Small intestine (tissue), 7 donors: Measurements from ENCODE around the gene TEDC2. TPM values are rescaled to one million over a fixed set of nuclear protein-coding genes. Genes with fewer than 3 reads are reported as not detected.

Source experiments
- DNase-seq, 2 donors: peaks; one replicate each; pipeline versions ENCODE4 v3.0.0 to v3.0.0-alpha.2; 2013
- FAIRE-seq: peaks from 2 replicates; lab custom pipeline; 2012; peaks lifted over from hg19 to GRCh38; lab: Jason Lieb, UNC
- H3K27ac ChIP-seq, 3 donors: one replicate each; pipeline ENCODE4 v1.5.1; 2013; ENCODE audit warnings: low read length in 2 of 3, mild to moderate bottlenecking in 2 of 3, control low read depth in 1 of 3, inconsistent platforms in 1 of 3, low read depth in 1 of 3, moderate library complexity in 1 of 3
- H3K27me3 ChIP-seq, 3 donors: one replicate each; pipeline ENCODE4 v1.6.1; 2013; ENCODE audit warnings: low read length in 3 of 3, inconsistent platforms in 1 of 3; ENCODE audit not compliant: control insufficient read depth in 3 of 3, insufficient read depth in 3 of 3
- H3K36me3 ChIP-seq, 3 donors: one replicate each; pipeline ENCODE4 v1.6.1; 2013; ENCODE audit warnings: low read length in 3 of 3, inconsistent platforms in 1 of 3, low read depth in 1 of 3, mild to moderate bottlenecking in 1 of 3, moderate library complexity in 1 of 3; ENCODE audit not compliant: control insufficient read depth in 3 of 3, insufficient read depth in 2 of 3
- H3K4me1 ChIP-seq, 3 donors: one replicate each; pipeline ENCODE4 v1.6.1; 2013; ENCODE audit warnings: low read length in 2 of 3, inconsistent platforms in 1 of 3, low read depth in 1 of 3, mild to moderate bottlenecking in 1 of 3, moderate library complexity in 1 of 3; ENCODE audit not compliant: control insufficient read depth in 3 of 3, insufficient read depth in 2 of 3
- H3K4me3 ChIP-seq, 3 donors: one replicate each; pipeline ENCODE4 v1.5.1; 2013; ENCODE audit warnings: low read length in 3 of 3, control low read depth in 1 of 3, inconsistent platforms in 1 of 3, low read depth in 1 of 3, mild to moderate bottlenecking in 1 of 3, moderate library complexity in 1 of 3
- H3K9me3 ChIP-seq, 2 donors: one replicate each; pipeline ENCODE4 v1.6.1; 2013; ENCODE audit warnings: low read depth in 1 of 2, low read length in 1 of 2; ENCODE audit not compliant: control insufficient read depth in 2 of 2, insufficient read depth in 1 of 2
- WGBS, 3 donors: extraction: QIAGEN DNeasy Blood & Tissue Kit; methylation state at CpG; one replicate each; pipeline ENCODE4 v1.1.7; 2013; 5-methylcytosine and 5-hydroxymethylcytosine counted together
- polyA plus RNA-seq, 4 donors: library from polyadenylated mRNA; stranded (reverse) in 3 of 4; unstranded in 1 of 4; fragments of 200-250 nt in 3 of 4; fragments of 120-200 nt in 1 of 4; gene quantifications; one replicate each; pipeline versions ENCODE4 v1.2.1 to v1.2.3, GENCODE V29; 2013
- donor health status: healthy with polysubstance abuse.
- donor health status: control.
- donor health status: control.
- donor health status: Bipolar disorder and iron deficiency.
- donor health status: healthy.

TEDC2 gene
- polyA plus RNA-seq, 4 donors = 0.67 to 7.7 (median 3.0) TPM

GRCh38 chr16:2496223-2497115 is 36.6 kb downstream of the TEDC2 start:
- no peaks in the 10 kb centered on the region for H3K9me3 ChIP-seq
- no peak overlapping the region for H3K27ac ChIP-seq
- H3K27me3 ChIP-seq = no peaks in the 10 kb centered on the region
- 95 to 96% (median 95%) methylated on average over 62 of the region's 62 CpGs for WGBS, 3 donors
- H3K4me1 ChIP-seq = peaks cover 0 to 7% (median 0%) of the 10 kb centered on the region in 3 donors
- no peak for FAIRE-seq
- H3K4me3 ChIP-seq = no peak overlapping the region
- peaks cover 0 to 65% (median 3%) of the 10 kb centered on the region in 3 donors for H3K36me3 ChIP-seq
- DNase-seq = no peak

GRCh38 chr16:2497116-2497630 is 37.3 kb downstream of the TEDC2 start:
- DNase-seq = no peak
- 56 to 65% (median 58%) methylated on average over 21 of the region's 21 CpGs for WGBS, 3 donors
- no peaks in the 10 kb centered on the region for H3K27me3 ChIP-seq
- H3K27ac ChIP-seq = no peak overlapping the region
- H3K36me3 ChIP-seq = peaks cover 0 to 71% (median 3%) of the 10 kb centered on the region in 3 donors
- H3K9me3 ChIP-seq = no peaks in the 10 kb centered on the region
- FAIRE-seq = no peak
- H3K4me3 ChIP-seq = no peak overlapping the region
- peaks cover 0 to 14% (median 0%) of the 10 kb centered on the region in 3 donors for H3K4me1 ChIP-seq

GRCh38 chr16:2497695-2498484 is 38.0 kb downstream of the TEDC2 start:
- DNase-seq (no peak), FAIRE-seq (no peak)
- H3K36me3 ChIP-seq = peaks cover 0 to 69% (median 3%) of the 10 kb centered on the region in 3 donors
- WGBS, 3 donors = 83 to 92% (median 89%) methylated on average over 26 of the region's 26 CpGs
- no peak overlapping the region for H3K27ac ChIP-seq
- H3K9me3 ChIP-seq = no peaks in the 10 kb centered on the region
- no peak overlapping the region for H3K4me3 ChIP-seq
- H3K27me3 ChIP-seq = no peaks in the 10 kb centered on the region
- peaks cover 0 to 16% (median 0%) of the 10 kb centered on the region in 3 donors for H3K4me1 ChIP-seq

- peaks cover 0 to 66% (median 3%) of the 10 kb centered on the region in 3 donors for H3K36me3 ChIP-seq
- H3K27me3 ChIP-seq = no peaks in the 10 kb centered on the region
- H3K27ac ChIP-seq = no peak overlapping the region
- peaks cover 0 to 21% (median 0%) of the 10 kb centered on the region in 3 donors for H3K4me1 ChIP-seq
- no peak for FAIRE-seq
- H3K9me3 ChIP-seq = no peaks in the 10 kb centered on the region
- DNase-seq = no peak
- 88 to 92% (median 90%) methylated on average over 13 to 15 of the region's 15 CpGs for WGBS, 3 donors
- no peak overlapping the region for H3K4me3 ChIP-seq
Measured at GRCh38 chr16:2498531-2499253, 38.8 kb downstream of the TEDC2 start.

- Histone ChIP-seq H3K4me1 (peaks cover 0 to 21% (median 0%) of the 10 kb centered on the region in 3 donors), H3K4me3 (no peak overlapping the region), H3K9me3 (no peaks in the 10 kb centered on the region), H3K27me3 (no peaks in the 10 kb centered on the region), H3K36me3 (peaks cover 0 to 65% (median 3%) of the 10 kb centered on the region in 3 donors), H3K27ac (no peak overlapping the region)
- 86 to 98% (median 91%) methylated on average over 6 of the region's 6 CpGs for WGBS, 3 donors
- DNase-seq (no peak), FAIRE-seq (no peak)
Measured at GRCh38 chr16:2499454-2499853, 39.5 kb downstream of the TEDC2 start.

GRCh38 chr16:2499890-2500429 is 40.1 kb downstream of the TEDC2 start:
- H3K4me3 ChIP-seq = no peak overlapping the region
- no peaks in the 10 kb centered on the region for H3K9me3 ChIP-seq
- peaks cover 0 to 21% (median 0%) of the 10 kb centered on the region in 3 donors for H3K4me1 ChIP-seq
- 93 to 96% (median 94%) methylated on average over 28 to 29 of the region's 29 CpGs for WGBS, 3 donors
- no peaks in the 10 kb centered on the region for H3K27me3 ChIP-seq
- peaks cover 0 to 65% (median 3%) of the 10 kb centered on the region in 3 donors for H3K36me3 ChIP-seq
- DNase-seq (no peak), FAIRE-seq (no peak)
- no peak overlapping the region for H3K27ac ChIP-seq

GRCh38 chr16:2500430-2500917 is 40.6 kb downstream of the TEDC2 start:
- FAIRE-seq = no peak
- Histone ChIP-seq H3K36me3 (peaks cover 0 to 65% (median 3%) of the 10 kb centered on the region in 3 donors), H3K4me3 (no peak overlapping the region), H3K9me3 (no peaks in the 10 kb centered on the region), H3K27me3 (no peaks in the 10 kb centered on the region), H3K4me1 (peaks cover 0 to 21% (median 0%) of the 10 kb centered on the region in 3 donors), H3K27ac (no peak overlapping the region)
- 86 to 93% (median 90%) methylated on average over 19 to 20 of the region's 20 CpGs for WGBS, 3 donors
- no peak for DNase-seq
